Glomerular endothelial cell (primary cell): ENCODE measurements around the gene PLEKHA4. TPM values are rescaled to one million over a fixed set of nuclear protein-coding genes. Genes with fewer than 3 reads are reported as not detected.

Experiments
- DNase-seq: peaks from one replicate; pipeline ENCODE4 v3.0.0-alpha.2; 2011; ENCODE audit warnings: low read depth, low spot score; ENCODE audit errors: extremely low read depth
- total RNA-seq: library from RNA; depleted of rRNA; stranded (reverse); fragments of >200 nt; gene quantifications from 2 replicates; pipeline ENCODE4 v1.2.3, GENCODE V29; 2015

The PLEKHA4 gene
- total RNA-seq, 1 donor from 2014 or later: 4.0 TPM

- DNase-seq: no peak
Measured at GRCh38 chr19:48833977-48834376, 34.4 kb downstream of the PLEKHA4 start.

GRCh38 chr19:48833049-48833448, 35.4 kb downstream of the PLEKHA4 start:
- no peak for DNase-seq

- no peak for DNase-seq
Measured at GRCh38 chr19:48830965-48831364, 37.5 kb downstream of the PLEKHA4 start.

- DNase-seq: no peak
Measured at GRCh38 chr19:48830088-48830487, 38.3 kb downstream of the PLEKHA4 start.

- no peak for DNase-seq
Measured at GRCh38 chr19:48826606-48827020, 41.8 kb downstream of the PLEKHA4 start.

GRCh38 chr19:48822514-48822913, 45.9 kb downstream of the PLEKHA4 start:
- DNase-seq: no peak

- DNase-seq: no peak
Measured at GRCh38 chr19:48821633-48822032, 46.8 kb downstream of the PLEKHA4 start.

- no peak for DNase-seq
Measured at GRCh38 chr19:48819366-48819816, 49.0 kb downstream of the PLEKHA4 start.

GRCh38 chr19:48818234-48818820, 50.1 kb downstream of the PLEKHA4 start:
- DNase-seq: no peak

- DNase-seq: no peak
Measured at GRCh38 chr19:48817585-48818124, 50.8 kb downstream of the PLEKHA4 start.

- DNase-seq: no peak
Measured at GRCh38 chr19:48815870-48816501, 52.4 kb downstream of the PLEKHA4 start.

GRCh38 chr19:48814895-48815294, 53.5 kb downstream of the PLEKHA4 start:
- DNase-seq: no peak

- no peak for DNase-seq
Measured at GRCh38 chr19:48813123-48813913, 55.1 kb downstream of the PLEKHA4 start.

- DNase-seq: no peak
Measured at GRCh38 chr19:48812094-48812929, 56.1 kb downstream of the PLEKHA4 start.

GRCh38 chr19:48810151-48810550, 58.3 kb downstream of the PLEKHA4 start:
- DNase-seq: no peak

- DNase-seq: no peak
Measured at GRCh38 chr19:48807590-48808308, 60.7 kb downstream of the PLEKHA4 start.

- no peak for DNase-seq
Measured at GRCh38 chr19:48806818-48807589, 61.4 kb downstream of the PLEKHA4 start.

- DNase-seq: no peak
Measured at GRCh38 chr19:48806518-48806817, 61.9 kb downstream of the PLEKHA4 start.

- no peak for DNase-seq
Measured at GRCh38 chr19:48805452-48805851, 63.0 kb downstream of the PLEKHA4 start.
